GM06990 (cell line): ENCODE measurements around the gene SEMA5A.

Experiments used
- DNase-seq: peaks from one replicate; pipeline ENCODE4 v3.0.0-alpha.2; 2011; ENCODE audit not compliant: insufficient read length; ENCODE audit errors: extremely low read depth
- H3K27me3 ChIP-seq: replicated peaks from 2 replicates; pipeline ENCODE4 v1.6.0; 2011; ENCODE audit warnings: low read length; ENCODE audit not compliant: control insufficient read depth, insufficient read depth
- H3K36me3 ChIP-seq: 2 replicates; pipeline ENCODE4 v1.5.1; 2011; ENCODE audit warnings: low read length; ENCODE audit not compliant: control insufficient read depth, insufficient read depth
- H3K4me3 ChIP-seq: replicated peaks from 2 replicates; pipeline ENCODE4 v1.5.1; 2011; ENCODE audit warnings: low read depth, mild to moderate bottlenecking, control low read depth, low read length
- TF ChIP-seq, protein P1 (sequence below): IDR thresholded peaks from 2 replicates; pipeline ENCODE4 v1.5.1; 2011; ENCODE audit warnings: low read length, control low read depth, mild to moderate bottlenecking, inconsistent platforms; ENCODE audit not compliant: insufficient read depth, poor library complexity, severe bottlenecking

SEMA5A gene

GRCh38 chr5:9118852-9119251 lies 427.0 kb downstream of the SEMA5A start:
- Histone ChIP-seq H3K27me3 (no peaks in the 10 kb centered on the region), H3K36me3 (no peaks in the 10 kb centered on the region), H3K4me3 (no peak overlapping the region)
- no peak for DNase-seq
- TF ChIP-seq, protein P1, sequence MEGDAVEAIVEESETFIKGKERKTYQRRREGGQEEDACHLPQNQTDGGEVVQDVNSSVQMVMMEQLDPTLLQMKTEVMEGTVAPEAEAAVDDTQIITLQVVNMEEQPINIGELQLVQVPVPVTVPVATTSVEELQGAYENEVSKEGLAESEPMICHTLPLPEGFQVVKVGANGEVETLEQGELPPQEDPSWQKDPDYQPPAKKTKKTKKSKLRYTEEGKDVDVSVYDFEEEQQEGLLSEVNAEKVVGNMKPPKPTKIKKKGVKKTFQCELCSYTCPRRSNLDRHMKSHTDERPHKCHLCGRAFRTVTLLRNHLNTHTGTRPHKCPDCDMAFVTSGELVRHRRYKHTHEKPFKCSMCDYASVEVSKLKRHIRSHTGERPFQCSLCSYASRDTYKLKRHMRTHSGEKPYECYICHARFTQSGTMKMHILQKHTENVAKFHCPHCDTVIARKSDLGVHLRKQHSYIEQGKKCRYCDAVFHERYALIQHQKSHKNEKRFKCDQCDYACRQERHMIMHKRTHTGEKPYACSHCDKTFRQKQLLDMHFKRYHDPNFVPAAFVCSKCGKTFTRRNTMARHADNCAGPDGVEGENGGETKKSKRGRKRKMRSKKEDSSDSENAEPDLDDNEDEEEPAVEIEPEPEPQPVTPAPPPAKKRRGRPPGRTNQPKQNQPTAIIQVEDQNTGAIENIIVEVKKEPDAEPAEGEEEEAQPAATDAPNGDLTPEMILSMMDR: no peak

DNA sequence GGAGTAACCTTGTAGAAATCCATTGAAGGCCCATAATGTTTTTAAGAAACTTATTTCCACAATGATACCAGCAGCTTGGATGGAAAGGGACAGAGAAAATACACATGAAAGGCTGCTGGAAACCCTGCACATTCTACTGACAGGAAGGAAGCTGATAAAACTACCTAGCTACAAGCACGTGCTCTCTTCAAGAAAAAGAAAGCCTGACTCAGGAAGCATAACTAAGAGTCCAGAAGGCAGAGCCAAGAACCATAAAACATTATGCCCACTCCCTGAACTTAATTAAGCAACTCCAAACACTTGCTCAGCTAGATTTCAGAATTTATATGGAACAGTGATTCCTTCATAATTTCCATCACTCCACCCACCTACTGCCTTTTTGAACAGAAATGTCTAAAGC lies 430.8 kb downstream of the SEMA5A start:
- DNase-seq: no peak
- TF ChIP-seq, protein P1: no peak
- no peaks in the 10 kb centered on the region for H3K36me3 ChIP-seq
- H3K4me3 ChIP-seq: no peak overlapping the region
- H3K27me3 ChIP-seq: no peaks in the 10 kb centered on the region

- Histone ChIP-seq H3K4me3 (no peak overlapping the region), H3K36me3 (no peaks in the 10 kb centered on the region), H3K27me3 (no peaks in the 10 kb centered on the region)
- TF ChIP-seq, protein P1: no peak
- DNase-seq: no peak
Observed at GRCh38 chr5:9112520-9113291, 433.2 kb downstream of the SEMA5A start.

- TF ChIP-seq, protein P1: no peak
- no peak for DNase-seq
- Histone ChIP-seq H3K36me3 (no peaks in the 10 kb centered on the region), H3K27me3 (no peaks in the 10 kb centered on the region), H3K4me3 (no peak overlapping the region)
Observed at GRCh38 chr5:9108162-9108561, 437.7 kb downstream of the SEMA5A start.

GRCh38 chr5:9105851-9106250 lies 440.0 kb downstream of the SEMA5A start:
- no peak for DNase-seq
- H3K27me3 ChIP-seq: no peaks in the 10 kb centered on the region
- H3K36me3 ChIP-seq: no peaks in the 10 kb centered on the region
- TF ChIP-seq, protein P1: no peak
- no peak overlapping the region for H3K4me3 ChIP-seq
